H9 (cell line): ENCODE data around the gene PSMA4. TPM values are rescaled to one million over a fixed set of nuclear protein-coding genes. Genes with fewer than 3 reads are reported as not detected.

Experiments used
- DNase-seq: peaks from one replicate; pipeline ENCODE4 v3.0.0-alpha.2; 2017
- H2AFZ ChIP-seq: one replicate; pipeline ENCODE4 v1.6.1; 2013; ENCODE audit warnings: mild to moderate bottlenecking, low read length, control low read depth, moderate library complexity
- H2AK5ac ChIP-seq: 2 replicates; pipeline ENCODE4 v1.6.1; 2013; ENCODE audit warnings: low read length, control low read depth, mixed read lengths; ENCODE audit not compliant: insufficient read length
- H2BK120ac ChIP-seq: one replicate; pipeline ENCODE4 v1.6.1; 2013; ENCODE audit warnings: low read depth, mild to moderate bottlenecking, low read length, control low read depth, inconsistent platforms; ENCODE audit not compliant: poor library complexity, severe bottlenecking
- H2BK12ac ChIP-seq: 2 replicates; pipeline ENCODE4 v1.6.1; 2013; ENCODE audit warnings: low read length, control low read depth, mixed read lengths, low read depth; ENCODE audit not compliant: insufficient read length
- H2BK15ac ChIP-seq: 2 replicates; pipeline ENCODE4 v1.6.1; 2013; ENCODE audit warnings: low read depth, low read length, control low read depth
- H2BK20ac ChIP-seq: one replicate; pipeline ENCODE4 v1.6.1; 2013; ENCODE audit warnings: low read depth, mild to moderate bottlenecking, low read length, control low read depth, inconsistent platforms; ENCODE audit not compliant: poor library complexity, severe bottlenecking
- H2BK5ac ChIP-seq: 2 replicates; pipeline ENCODE4 v1.6.1; 2013; ENCODE audit warnings: low read length, control low read depth, mixed read lengths; ENCODE audit not compliant: insufficient read length
- H3K14ac ChIP-seq: 2 replicates; pipeline ENCODE4 v1.6.1; 2013; ENCODE audit warnings: low read length, control low read depth; ENCODE audit not compliant: insufficient read depth
- H3K18ac ChIP-seq: 2 replicates; pipeline ENCODE4 v1.6.1; 2013; ENCODE audit warnings: low read depth, mild to moderate bottlenecking, mixed read lengths, low read length, control low read depth; ENCODE audit not compliant: insufficient read length
- H3K23ac ChIP-seq: 2 replicates; pipeline ENCODE4 v1.6.1; 2013; ENCODE audit warnings: low read length, control low read depth, mixed read lengths, low read depth; ENCODE audit not compliant: insufficient read length
- H3K23me2 ChIP-seq: 2 replicates; pipeline ENCODE4 v1.6.1; 2013; ENCODE audit warnings: low read depth, mild to moderate bottlenecking, mixed read lengths, low read length, control low read depth; ENCODE audit not compliant: insufficient read length, poor library complexity, severe bottlenecking
- H3K27ac ChIP-seq: 2 replicates; pipeline ENCODE4 v1.5.1; 2013; ENCODE audit warnings: low read length, control low read depth, mixed read lengths, low read depth; ENCODE audit not compliant: insufficient read length
- H3K27me3 ChIP-seq: 2 replicates; pipeline ENCODE4 v1.6.1; 2013; ENCODE audit warnings: low read length, control low read depth, inconsistent platforms; ENCODE audit not compliant: insufficient read depth
- H3K4ac ChIP-seq: 2 replicates; pipeline ENCODE4 v1.6.1; 2013; ENCODE audit warnings: low read depth, mild to moderate bottlenecking, control low read depth, inconsistent platforms, low read length, moderate library complexity
- H3K4me1 ChIP-seq: 2 replicates; pipeline ENCODE4 v1.6.1; 2013; ENCODE audit warnings: low read length, control low read depth, inconsistent platforms; ENCODE audit not compliant: insufficient read depth
- H3K4me2 ChIP-seq: 2 replicates; pipeline ENCODE4 v1.6.1; 2013; ENCODE audit warnings: low read length, control low read depth, mixed read lengths; ENCODE audit not compliant: insufficient read length, insufficient read depth
- H3K56ac ChIP-seq: 2 replicates; pipeline ENCODE4 v1.6.1; 2013; ENCODE audit warnings: low read depth, mild to moderate bottlenecking, mixed read lengths, low read length, control low read depth; ENCODE audit not compliant: insufficient read length
- H3K79me1 ChIP-seq: 2 replicates; pipeline ENCODE4 v1.6.1; 2013; ENCODE audit warnings: low read depth, mild to moderate bottlenecking, moderate library complexity, low read length, control low read depth, inconsistent platforms; ENCODE audit not compliant: insufficient read depth, poor library complexity, severe bottlenecking
- H3K79me2 ChIP-seq: 2 replicates; pipeline ENCODE4 v1.6.1; 2013; ENCODE audit warnings: low read length, control low read depth, inconsistent platforms; ENCODE audit not compliant: insufficient read depth
- H3K9ac ChIP-seq: 2 replicates; pipeline ENCODE4 v1.6.1; 2013; ENCODE audit warnings: low read length, control low read depth, mixed read lengths; ENCODE audit not compliant: insufficient read length; ENCODE audit errors: extremely low read depth
- H3K9me3 ChIP-seq: one replicate; pipeline ENCODE4 v1.6.1; 2013; ENCODE audit warnings: low read depth, low read length, inconsistent platforms; ENCODE audit not compliant: control insufficient read depth
- H3T11ph ChIP-seq: one replicate; pipeline ENCODE4 v1.6.1; 2013; ENCODE audit warnings: mild to moderate bottlenecking, low read length, control low read depth, inconsistent platforms
- H4K20me1 ChIP-seq: one replicate; pipeline ENCODE4 v1.6.1; 2013; ENCODE audit not compliant: control insufficient read depth, insufficient read length, insufficient read depth
- H4K5ac ChIP-seq: 2 replicates; pipeline ENCODE4 v1.6.1; 2013; ENCODE audit warnings: low read depth, mild to moderate bottlenecking, mixed read lengths, low read length, control low read depth; ENCODE audit not compliant: insufficient read length
- H4K8ac ChIP-seq: replicated peaks from 2 replicates; pipeline ENCODE4 v1.6.1; 2013; ENCODE audit warnings: low read length, control low read depth, mixed read lengths, low read depth; ENCODE audit not compliant: insufficient read length
- H4K91ac ChIP-seq: 2 replicates; pipeline ENCODE4 v1.6.1; 2013; ENCODE audit warnings: low read depth, mild to moderate bottlenecking, moderate library complexity, mixed read lengths, low read length, control low read depth; ENCODE audit not compliant: insufficient read length
- H3K27ac Mint-ChIP-seq, 3 experiments: 2 replicates in 2 of 3; 3 replicates in 1 of 3; pipeline ENCODE4 v1.8.0; 2020 to 2021; ENCODE audit warnings: mixed read lengths in 3 of 3, mild to moderate bottlenecking in 1 of 3, moderate library complexity in 1 of 3
- H3K27me3 Mint-ChIP-seq: 2 replicates; pipeline ENCODE4 v1.8.0; 2021; ENCODE audit warnings: low read depth, mild to moderate bottlenecking, moderate library complexity, mixed read lengths
- H3K36me3 Mint-ChIP-seq, 3 experiments: 2 replicates in 2 of 3; 3 replicates in 1 of 3; pipeline ENCODE4 v1.8.0; 2020 to 2021; ENCODE audit warnings: low read depth in 3 of 3, mixed read lengths in 3 of 3; ENCODE audit not compliant: insufficient read depth in 1 of 3
- H3K4me1 Mint-ChIP-seq, 2 experiments: 2 replicates each; pipeline ENCODE4 v1.8.0; 2020; ENCODE audit warnings: mixed read lengths in 2 of 2
- H3K4me3 Mint-ChIP-seq, 2 experiments: 2 replicates in 1 of 2; 3 replicates in 1 of 2; pipeline ENCODE4 v1.8.0; 2020 to 2021; ENCODE audit warnings: mild to moderate bottlenecking in 2 of 2, mixed read lengths in 2 of 2, moderate library complexity in 1 of 2
- H3K9me3 Mint-ChIP-seq, 2 experiments: 2 replicates in 1 of 2; 3 replicates in 1 of 2; pipeline ENCODE4 v1.8.0; 2020; ENCODE audit warnings: mild to moderate bottlenecking in 2 of 2, mixed read lengths in 2 of 2, moderate library complexity in 1 of 2
- CTCF ChIP-seq: fragments of 200-600 bp; sonication (generic); conservative IDR thresholded peaks from 3 replicates; pipeline ENCODE4 v1.8.0; 2021; ENCODE audit warnings: antibody characterized with exemption, mild to moderate bottlenecking
- WGBS: extraction: QIAGEN DNeasy Blood & Tissue Kit; methylation state at CpG from one replicate; pipeline ENCODE4 v1.1.7; 2013; ENCODE audit warnings: missing lambda C conversion rate, low lambda C conversion rate, mixed read lengths; ENCODE audit not compliant: insufficient read length; ENCODE audit errors: extremely low coverage; 5-methylcytosine and 5-hydroxymethylcytosine counted together
- total RNA-seq: library from RNA; stranded (reverse); gene quantifications from 2 replicates; pipeline ENCODE4 v1.2.1, GENCODE V29; 2021

The PSMA4 gene
- total RNA-seq, 1 experiment from 2014 or later, result 333 TPM

- Histone ChIP-seq H3K14ac (no peak overlapping the region), H4K5ac (no peak overlapping the region), H3K4ac (no peak overlapping the region), H3K18ac (no peak overlapping the region), H3K4me2 (no peak overlapping the region), H2AK5ac (no peak overlapping the region), H3K23ac (no peak overlapping the region), H3K79me2 (0 out of 2 replicates have a peak, but pooled peaks cover 3% of the 10 kb centered on the region), H3T11ph (no peak overlapping the region), H3K79me1 (no peaks in the 10 kb centered on the region), H2BK5ac (no peak overlapping the region), H3K23me2 (peaks cover 6% of the 10 kb centered on the region), H3K56ac (no peak overlapping the region), H2BK15ac (no peak overlapping the region), H2BK12ac (no peak overlapping the region), H2BK20ac (no peak overlapping the region), H3K4me1 (no peaks in the 10 kb centered on the region), H4K20me1 (no peaks in the 10 kb centered on the region), H3K9me3 (no peaks in the 10 kb centered on the region), H2AFZ (no peak overlapping the region), H3K27me3 (no peaks in the 10 kb centered on the region), H3K9ac (no peak overlapping the region), H2BK120ac (no peak overlapping the region), H4K8ac (no peak overlapping the region), H4K91ac (no peak overlapping the region), H3K27ac (no peak overlapping the region)
- H3K9me3 Mint-ChIP-seq, result no peaks in the 10 kb centered on the region
- no peak overlapping the region for H3K27ac Mint-ChIP-seq
- no peak overlapping the region for H3K4me3 Mint-ChIP-seq
- H3K36me3 Mint-ChIP-seq, result peaks cover 0 to 3% (median 1%) of the 10 kb centered on the region in 3 experiments; a peak in 3 of 7 replicates
- TF ChIP-seq CTCF, result no peak
- no peak for DNase-seq
- H3K4me1 Mint-ChIP-seq, result peaks cover 28% of the 10 kb centered on the region in 2 experiments
- H3K27me3 Mint-ChIP-seq, result no peaks in the 10 kb centered on the region; the same call in 1 of the 2 replicates
- no CpG with 5 or more reads among the region's 2 CpGs for WGBS
Measured at GRCh38 chr15:78563092-78563491, 22.8 kb downstream of the PSMA4 start.
